ENCODE measurements around the gene KLF4.

Gene KLF4

DNA sequence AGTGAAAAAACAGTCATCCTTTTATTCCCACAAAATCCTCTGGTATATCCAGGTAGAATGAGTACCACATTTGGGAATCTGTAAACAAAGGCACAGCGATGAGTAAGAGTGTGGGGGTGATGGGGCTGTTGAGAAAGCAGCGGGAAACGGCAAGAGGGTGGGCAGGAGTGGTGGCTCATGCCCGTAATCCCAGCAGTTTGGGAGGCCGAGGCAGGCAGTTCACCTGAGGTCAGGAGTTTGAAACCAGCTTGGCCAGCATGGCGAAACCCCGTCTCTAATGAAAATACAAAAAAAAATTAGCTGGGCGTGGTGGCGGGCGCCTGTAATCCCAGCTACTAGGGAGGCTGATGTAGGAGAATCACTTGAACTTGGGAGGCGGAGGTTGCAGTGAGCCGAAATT is 43.1 kb downstream of the KLF4 start (continued):
- TF ChIP-seq, protein P1, sequence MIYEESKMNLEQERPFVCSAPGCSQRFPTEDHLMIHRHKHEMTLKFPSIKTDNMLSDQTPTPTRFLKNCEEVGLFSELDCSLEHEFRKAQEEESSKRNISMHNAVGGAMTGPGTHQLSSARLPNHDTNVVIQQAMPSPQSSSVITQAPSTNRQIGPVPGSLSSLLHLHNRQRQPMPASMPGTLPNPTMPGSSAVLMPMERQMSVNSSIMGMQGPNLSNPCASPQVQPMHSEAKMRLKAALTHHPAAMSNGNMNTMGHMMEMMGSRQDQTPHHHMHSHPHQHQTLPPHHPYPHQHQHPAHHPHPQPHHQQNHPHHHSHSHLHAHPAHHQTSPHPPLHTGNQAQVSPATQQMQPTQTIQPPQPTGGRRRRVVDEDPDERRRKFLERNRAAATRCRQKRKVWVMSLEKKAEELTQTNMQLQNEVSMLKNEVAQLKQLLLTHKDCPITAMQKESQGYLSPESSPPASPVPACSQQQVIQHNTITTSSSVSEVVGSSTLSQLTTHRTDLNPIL (CRISPR knock-in tag; IDR thresholded peaks at IDR 0.05; ENCODE audit: low read depth): no peak
- TF ChIP-seq PPARA (CRISPR knock-in tag; IDR thresholded peaks at IDR 0.05; ENCODE audit: borderline replicate concordance): no peak

DNA sequence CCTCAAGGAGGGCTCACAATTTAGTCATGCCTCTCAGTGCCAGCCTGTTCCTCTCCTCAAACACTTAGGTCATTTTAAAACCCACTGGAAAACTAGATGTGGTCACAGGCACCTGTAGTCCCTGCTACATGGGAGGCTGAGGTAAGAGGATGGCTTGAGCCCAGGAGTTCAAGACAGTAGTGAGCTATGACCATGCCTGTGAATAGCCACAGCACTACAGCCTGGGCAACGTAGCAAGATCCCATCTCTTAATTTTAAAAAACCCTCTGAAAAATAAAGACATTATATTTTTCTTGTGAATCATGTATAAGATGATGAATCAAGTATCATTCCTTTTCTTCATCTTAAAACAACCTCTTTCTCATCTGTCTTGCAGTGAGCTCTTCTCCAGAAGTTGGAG is 45.8 kb downstream of the KLF4 start:
- ATAC-seq: no peak
- TF ChIP-seq OSR1 (CRISPR knock-in tag; IDR thresholded peaks at IDR 0.05) (no peak), ZNF565 (CRISPR knock-in tag; conservative IDR thresholded peaks at IDR 0.05; ENCODE audit: low read depth) (no peak), PATZ1 (CRISPR knock-in tag; IDR thresholded peaks at IDR 0.05; ENCODE audit: borderline replicate concordance) (no peak), SNAI2 (CRISPR knock-in tag; IDR thresholded peaks at IDR 0.05) (no peak), ISL1 (CRISPR knock-in tag; IDR thresholded peaks at IDR 0.05) (no peak), GLIS3 (CRISPR knock-in tag; IDR thresholded peaks at IDR 0.05) (no peak), TOX (CRISPR knock-in tag; IDR thresholded peaks at IDR 0.05; ENCODE audit: borderline replicate concordance) (no peak), ZNF8 (CRISPR knock-in tag; IDR thresholded peaks at IDR 0.05) (no peak), ZFP3 (CRISPR knock-in tag; IDR thresholded peaks at IDR 0.05) (no peak), RARB (CRISPR knock-in tag; IDR thresholded peaks at IDR 0.05) (no peak), ESRRG (CRISPR knock-in tag; IDR thresholded peaks at IDR 0.05) (no peak), BACH2 (CRISPR knock-in tag; IDR thresholded peaks at IDR 0.05; ENCODE audit: borderline replicate concordance) (no peak), ARNTL (CRISPR knock-in tag; IDR thresholded peaks at IDR 0.05; ENCODE audit: borderline replicate concordance, low read depth) (no peak), TSHZ2 (CRISPR knock-in tag; IDR thresholded peaks at IDR 0.05) (no peak)
- TF ChIP-seq, protein P1 (CRISPR knock-in tag; IDR thresholded peaks at IDR 0.05; ENCODE audit: low read depth): no peak
- TF ChIP-seq, protein P2, sequence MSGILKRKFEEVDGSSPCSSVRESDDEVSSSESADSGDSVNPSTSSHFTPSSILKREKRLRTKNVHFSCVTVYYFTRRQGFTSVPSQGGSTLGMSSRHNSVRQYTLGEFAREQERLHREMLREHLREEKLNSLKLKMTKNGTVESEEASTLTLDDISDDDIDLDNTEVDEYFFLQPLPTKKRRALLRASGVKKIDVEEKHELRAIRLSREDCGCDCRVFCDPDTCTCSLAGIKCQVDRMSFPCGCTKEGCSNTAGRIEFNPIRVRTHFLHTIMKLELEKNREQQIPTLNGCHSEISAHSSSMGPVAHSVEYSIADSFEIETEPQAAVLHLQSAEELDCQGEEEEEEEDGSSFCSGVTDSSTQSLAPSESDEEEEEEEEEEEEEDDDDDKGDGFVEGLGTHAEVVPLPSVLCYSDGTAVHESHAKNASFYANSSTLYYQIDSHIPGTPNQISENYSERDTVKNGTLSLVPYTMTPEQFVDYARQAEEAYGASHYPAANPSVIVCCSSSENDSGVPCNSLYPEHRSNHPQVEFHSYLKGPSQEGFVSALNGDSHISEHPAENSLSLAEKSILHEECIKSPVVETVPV (CRISPR knock-in tag; IDR thresholded peaks at IDR 0.05): no peak

DNA sequence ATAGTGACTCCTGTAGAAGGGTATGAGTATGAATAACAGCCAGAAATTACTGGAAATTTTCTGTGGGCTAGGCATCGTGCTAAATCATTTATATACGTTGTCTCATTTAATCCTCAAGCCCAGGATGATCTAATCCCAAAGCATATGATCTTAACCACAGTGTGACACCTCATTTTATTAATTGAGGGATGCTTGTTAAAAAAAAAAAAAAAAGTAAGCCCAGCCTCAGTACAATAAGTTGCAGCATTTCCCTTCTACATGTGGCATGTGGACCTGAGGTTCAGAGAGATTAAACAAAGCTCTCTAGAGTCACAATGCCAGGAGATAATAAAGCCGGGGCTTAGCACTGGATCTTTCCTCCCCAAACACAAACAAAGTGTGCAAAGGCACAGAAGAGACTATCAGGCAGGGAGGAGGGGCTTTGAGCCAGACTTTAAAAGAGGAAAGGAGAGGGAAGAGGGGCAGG is 49.5 kb downstream of the KLF4 start:
- TF ChIP-seq, protein P1 (CRISPR knock-in tag; IDR thresholded peaks at IDR 0.05; ENCODE audit: low read depth): no peak
- ATAC-seq: no peak

Data from SK-N-SH treated with all-trans-retinoic acid at 6 μM for 48 hours (cell line).